Body of pancreas (tissue), 4 donors: ENCODE measurements around the gene ARHGEF2.

ENCODE experiments used
- CTCF ChIP-seq, 7 experiments: fragments of 450-650 bp in 4 of 7; fragments of 200-600 bp in 3 of 7; sonication (generic) in 3 of 7; IDR thresholded peaks; one replicate each; pipeline ENCODE4 v1.5.1; 2016 to 2019; ENCODE audit warnings: antibody characterized with exemption in 7 of 7
- POLR2A ChIP-seq, 3 donors: fragments of 450-650 bp; IDR thresholded peaks; one replicate each; pipeline ENCODE4 v1.6.1; 2016; ENCODE audit warnings: antibody characterized with exemption in 3 of 3, mild to moderate bottlenecking in 2 of 3

GRCh38 chr1:155968051-155968400 is 10.3 kb downstream of the ARHGEF2 start:
- TF ChIP-seq POLR2A (IDR thresholded peaks at IDR 0.05) = no peak
- no peak for TF ChIP-seq CTCF (IDR thresholded peaks at IDR 0.05)
